WTC11 (cell line): Measurements from ENCODE around the gene TBL1XR1. TPM values are rescaled to one million over a fixed set of nuclear protein-coding genes. Genes with fewer than 3 reads are reported as not detected.

Source experiments
- ATAC-seq: fragments of 200-7000 bp; cut with Tn5 transposase; 2 replicates; pipeline ENCODE4 v1.10.0; 2021; ENCODE audit warnings: mild to moderate bottlenecking, moderate library complexity
- CTCF ChIA-PET: fragments of 300-600 bp; sonication (Branson Sonifier 250); formaldehyde crosslinking; loops from one replicate; lab custom pipeline; 2021; ENCODE audit warnings: antibody characterized with exemption; lab: Charles Lee
- POLR2A ChIA-PET: fragments of 350-600 bp; sonication (Branson Sonifier 250); formaldehyde crosslinking; loops from one replicate; lab custom pipeline; 2021; ENCODE audit warnings: antibody characterized with exemption; lab: Charles Lee
- DNase-seq: peaks from one replicate; pipeline ENCODE4 v3.0.0; 2021; ENCODE audit warnings: low spot score
- H3K27ac Mint-ChIP-seq: 2 replicates; pipeline ENCODE4 v1.8.0; 2021; ENCODE audit warnings: mixed read lengths
- H3K27me3 Mint-ChIP-seq: 2 replicates; pipeline ENCODE4 v1.8.0; 2021; ENCODE audit warnings: low read depth, mild to moderate bottlenecking, moderate library complexity, mixed read lengths
- H3K36me3 Mint-ChIP-seq: 2 replicates; pipeline ENCODE4 v1.8.0; 2021; ENCODE audit warnings: mixed read lengths
- H3K4me1 Mint-ChIP-seq: 2 replicates; pipeline ENCODE4 v1.8.0; 2022; ENCODE audit warnings: mixed read lengths
- H3K4me3 Mint-ChIP-seq: 2 replicates; pipeline ENCODE4 v1.8.0; 2021; ENCODE audit warnings: mild to moderate bottlenecking, moderate library complexity, mixed read lengths
- H3K9me3 Mint-ChIP-seq: 2 replicates; pipeline ENCODE4 v1.8.0; 2021; ENCODE audit warnings: mixed read lengths
- ATF1 ChIP-seq: sonication (generic); formaldehyde crosslinking; IDR thresholded peaks from 2 replicates; pipeline ENCODE4 v1.8.1; 2023; ENCODE audit warnings: mild to moderate bottlenecking, moderate library complexity, missing genetic modification reagents
- CBFB ChIP-seq: sonication (generic); formaldehyde crosslinking; IDR thresholded peaks from 2 replicates; pipeline ENCODE4 v1.8.1; 2022; ENCODE audit warnings: mild to moderate bottlenecking, low read depth, missing genetic modification reagents
- FOXJ3 ChIP-seq: sonication (generic); formaldehyde crosslinking; IDR thresholded peaks from 2 replicates; pipeline ENCODE4 v1.9.0; 2021; ENCODE audit warnings: missing genetic modification reagents, mild to moderate bottlenecking, borderline replicate concordance
- IRF2 ChIP-seq: sonication (generic); formaldehyde crosslinking; IDR thresholded peaks from 2 replicates; pipeline ENCODE4 v1.8.0; 2022; ENCODE audit warnings: low read depth, missing genetic modification reagents, borderline replicate concordance
- JUN ChIP-seq: sonication (generic); formaldehyde crosslinking; IDR thresholded peaks from 2 replicates; pipeline ENCODE4 v1.8.0; 2023; ENCODE audit warnings: mild to moderate bottlenecking, missing genetic modification reagents
- MXD4 ChIP-seq: fragments of 250-450 bp; sonication (Bioruptor Pico); IDR thresholded peaks from 2 replicates; pipeline ENCODE4 v1.8.0; 2021; ENCODE audit warnings: mild to moderate bottlenecking, moderate library complexity, borderline replicate concordance
- NFYB ChIP-seq: sonication (generic); formaldehyde crosslinking; conservative IDR thresholded peaks from 2 replicates; pipeline ENCODE4 v1.8.0; 2022; ENCODE audit warnings: low read depth, missing genetic modification reagents
- NR2C2 ChIP-seq: sonication (generic); formaldehyde crosslinking; IDR thresholded peaks from 2 replicates; pipeline ENCODE4 v1.8.0; 2022; ENCODE audit warnings: mild to moderate bottlenecking, missing genetic modification reagents
- SOX15 ChIP-seq: fragments of 250-450 bp; sonication (Bioruptor Pico); IDR thresholded peaks from 2 replicates; pipeline ENCODE4 v1.9.0; 2021; ENCODE audit warnings: mild to moderate bottlenecking
- TCF7 ChIP-seq: sonication (generic); formaldehyde crosslinking; IDR thresholded peaks from 2 replicates; pipeline ENCODE4 v1.8.0; 2022; ENCODE audit warnings: mild to moderate bottlenecking, low read depth, missing genetic modification reagents, moderate library complexity
- TEAD4 ChIP-seq: sonication (generic); formaldehyde crosslinking; IDR thresholded peaks from 2 replicates; pipeline ENCODE4 v1.8.0; 2022; ENCODE audit warnings: mild to moderate bottlenecking, missing genetic modification reagents
- ZNF263 ChIP-seq: sonication (generic); formaldehyde crosslinking; IDR thresholded peaks from 2 replicates; pipeline ENCODE4 v1.8.1; 2022; ENCODE audit warnings: low read depth, mild to moderate bottlenecking, moderate library complexity, missing genetic modification reagents
- total RNA-seq: library from RNA; stranded (reverse); gene quantifications from 3 replicates; pipeline ENCODE4 v1.2.3, GENCODE V29; 2021
- TF ChIP-seq, protein P1 (sequence below): fragments of 200-600 bp; IDR thresholded peaks from 2 replicates; pipeline ENCODE4 v1.8.0; 2022; ENCODE audit warnings: antibody characterized with exemption
- TF ChIP-seq, protein P2 (sequence below): sonication (generic); formaldehyde crosslinking; IDR thresholded peaks from 2 replicates; pipeline ENCODE4 v1.8.0; 2022; ENCODE audit warnings: mild to moderate bottlenecking, missing genetic modification reagents
- TF ChIP-seq, protein P3 (sequence below): fragments of 250-450 bp; sonication (Bioruptor Pico); IDR thresholded peaks from 2 replicates; pipeline ENCODE4 v1.9.0; 2021; ENCODE audit warnings: mild to moderate bottlenecking, borderline replicate concordance
- TF ChIP-seq, protein P4 (sequence below): fragments of 250-450 bp; sonication (Bioruptor Pico); IDR thresholded peaks from 2 replicates; pipeline ENCODE4 v1.8.0; 2021; ENCODE audit warnings: mild to moderate bottlenecking
- TF ChIP-seq, protein P5 (sequence below): sonication (generic); formaldehyde crosslinking; IDR thresholded peaks from 2 replicates; pipeline ENCODE4 v1.8.1; 2023; ENCODE audit warnings: mild to moderate bottlenecking, missing genetic modification reagents, moderate library complexity
- TF ChIP-seq, protein P6 (sequence below): sonication (generic); formaldehyde crosslinking; IDR thresholded peaks from 2 replicates; pipeline ENCODE4 v1.8.1; 2023; ENCODE audit warnings: mild to moderate bottlenecking, moderate library complexity, missing genetic modification reagents
- TF ChIP-seq, protein P7 (sequence below): fragments of 250-450 bp; sonication (Bioruptor Pico); IDR thresholded peaks from 2 replicates; pipeline ENCODE4 v1.9.0; 2021; ENCODE audit warnings: mild to moderate bottlenecking

The TBL1XR1 gene
- total RNA-seq, 1 experiment from 2014 or later = 148 TPM

DNA sequence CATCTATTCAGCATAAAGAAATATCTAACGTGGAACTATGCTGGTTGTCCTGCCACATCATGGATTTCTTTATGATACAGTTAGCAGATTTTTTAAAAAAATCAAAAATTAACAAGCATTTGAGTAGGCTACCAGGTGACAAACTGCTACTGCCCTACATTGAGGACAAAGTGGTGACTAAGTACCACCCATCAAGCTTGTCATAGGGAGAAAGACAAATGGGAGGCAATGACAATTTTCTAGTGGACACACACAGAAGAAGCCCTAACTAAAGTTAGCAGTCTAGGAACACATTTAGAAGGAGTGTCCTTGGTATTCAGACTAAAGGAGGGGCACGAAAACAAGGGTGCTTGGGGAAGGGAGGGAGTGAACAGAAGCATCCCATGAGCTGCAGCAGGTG is 131.2 kb downstream of the TBL1XR1 start:
- H3K9me3 Mint-ChIP-seq = no peaks in the 10 kb centered on the region
- H3K36me3 Mint-ChIP-seq = no peaks in the 10 kb centered on the region
- POLR2A ChIA-PET = no interaction called here
- ATAC-seq (no peak), DNase-seq (no peak)
- peak overlapping the region; percentile 3; the same call in 1 of the 2 replicates for H3K27ac Mint-ChIP-seq
- no peak for TF ChIP-seq MXD4
- no peak for TF ChIP-seq JUN
- TF ChIP-seq, protein P1, sequence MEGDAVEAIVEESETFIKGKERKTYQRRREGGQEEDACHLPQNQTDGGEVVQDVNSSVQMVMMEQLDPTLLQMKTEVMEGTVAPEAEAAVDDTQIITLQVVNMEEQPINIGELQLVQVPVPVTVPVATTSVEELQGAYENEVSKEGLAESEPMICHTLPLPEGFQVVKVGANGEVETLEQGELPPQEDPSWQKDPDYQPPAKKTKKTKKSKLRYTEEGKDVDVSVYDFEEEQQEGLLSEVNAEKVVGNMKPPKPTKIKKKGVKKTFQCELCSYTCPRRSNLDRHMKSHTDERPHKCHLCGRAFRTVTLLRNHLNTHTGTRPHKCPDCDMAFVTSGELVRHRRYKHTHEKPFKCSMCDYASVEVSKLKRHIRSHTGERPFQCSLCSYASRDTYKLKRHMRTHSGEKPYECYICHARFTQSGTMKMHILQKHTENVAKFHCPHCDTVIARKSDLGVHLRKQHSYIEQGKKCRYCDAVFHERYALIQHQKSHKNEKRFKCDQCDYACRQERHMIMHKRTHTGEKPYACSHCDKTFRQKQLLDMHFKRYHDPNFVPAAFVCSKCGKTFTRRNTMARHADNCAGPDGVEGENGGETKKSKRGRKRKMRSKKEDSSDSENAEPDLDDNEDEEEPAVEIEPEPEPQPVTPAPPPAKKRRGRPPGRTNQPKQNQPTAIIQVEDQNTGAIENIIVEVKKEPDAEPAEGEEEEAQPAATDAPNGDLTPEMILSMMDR = no peak
- TF ChIP-seq, protein P2, sequence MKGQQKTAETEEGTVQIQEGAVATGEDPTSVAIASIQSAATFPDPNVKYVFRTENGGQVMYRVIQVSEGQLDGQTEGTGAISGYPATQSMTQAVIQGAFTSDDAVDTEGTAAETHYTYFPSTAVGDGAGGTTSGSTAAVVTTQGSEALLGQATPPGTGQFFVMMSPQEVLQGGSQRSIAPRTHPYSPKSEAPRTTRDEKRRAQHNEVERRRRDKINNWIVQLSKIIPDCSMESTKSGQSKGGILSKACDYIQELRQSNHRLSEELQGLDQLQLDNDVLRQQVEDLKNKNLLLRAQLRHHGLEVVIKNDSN (CRISPR knock-in tag) = no peak
- TF ChIP-seq, protein P3, sequence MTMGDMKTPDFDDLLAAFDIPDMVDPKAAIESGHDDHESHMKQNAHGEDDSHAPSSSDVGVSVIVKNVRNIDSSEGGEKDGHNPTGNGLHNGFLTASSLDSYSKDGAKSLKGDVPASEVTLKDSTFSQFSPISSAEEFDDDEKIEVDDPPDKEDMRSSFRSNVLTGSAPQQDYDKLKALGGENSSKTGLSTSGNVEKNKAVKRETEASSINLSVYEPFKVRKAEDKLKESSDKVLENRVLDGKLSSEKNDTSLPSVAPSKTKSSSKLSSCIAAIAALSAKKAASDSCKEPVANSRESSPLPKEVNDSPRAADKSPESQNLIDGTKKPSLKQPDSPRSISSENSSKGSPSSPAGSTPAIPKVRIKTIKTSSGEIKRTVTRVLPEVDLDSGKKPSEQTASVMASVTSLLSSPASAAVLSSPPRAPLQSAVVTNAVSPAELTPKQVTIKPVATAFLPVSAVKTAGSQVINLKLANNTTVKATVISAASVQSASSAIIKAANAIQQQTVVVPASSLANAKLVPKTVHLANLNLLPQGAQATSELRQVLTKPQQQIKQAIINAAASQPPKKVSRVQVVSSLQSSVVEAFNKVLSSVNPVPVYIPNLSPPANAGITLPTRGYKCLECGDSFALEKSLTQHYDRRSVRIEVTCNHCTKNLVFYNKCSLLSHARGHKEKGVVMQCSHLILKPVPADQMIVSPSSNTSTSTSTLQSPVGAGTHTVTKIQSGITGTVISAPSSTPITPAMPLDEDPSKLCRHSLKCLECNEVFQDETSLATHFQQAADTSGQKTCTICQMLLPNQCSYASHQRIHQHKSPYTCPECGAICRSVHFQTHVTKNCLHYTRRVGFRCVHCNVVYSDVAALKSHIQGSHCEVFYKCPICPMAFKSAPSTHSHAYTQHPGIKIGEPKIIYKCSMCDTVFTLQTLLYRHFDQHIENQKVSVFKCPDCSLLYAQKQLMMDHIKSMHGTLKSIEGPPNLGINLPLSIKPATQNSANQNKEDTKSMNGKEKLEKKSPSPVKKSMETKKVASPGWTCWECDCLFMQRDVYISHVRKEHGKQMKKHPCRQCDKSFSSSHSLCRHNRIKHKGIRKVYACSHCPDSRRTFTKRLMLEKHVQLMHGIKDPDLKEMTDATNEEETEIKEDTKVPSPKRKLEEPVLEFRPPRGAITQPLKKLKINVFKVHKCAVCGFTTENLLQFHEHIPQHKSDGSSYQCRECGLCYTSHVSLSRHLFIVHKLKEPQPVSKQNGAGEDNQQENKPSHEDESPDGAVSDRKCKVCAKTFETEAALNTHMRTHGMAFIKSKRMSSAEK (CRISPR knock-in tag) = no peak
- TF ChIP-seq TEAD4 (CRISPR knock-in tag) = no peak
- TF ChIP-seq NR2C2 (CRISPR knock-in tag) = no peak
- no peak for TF ChIP-seq FOXJ3 (CRISPR knock-in tag)
- TF ChIP-seq, protein P4, sequence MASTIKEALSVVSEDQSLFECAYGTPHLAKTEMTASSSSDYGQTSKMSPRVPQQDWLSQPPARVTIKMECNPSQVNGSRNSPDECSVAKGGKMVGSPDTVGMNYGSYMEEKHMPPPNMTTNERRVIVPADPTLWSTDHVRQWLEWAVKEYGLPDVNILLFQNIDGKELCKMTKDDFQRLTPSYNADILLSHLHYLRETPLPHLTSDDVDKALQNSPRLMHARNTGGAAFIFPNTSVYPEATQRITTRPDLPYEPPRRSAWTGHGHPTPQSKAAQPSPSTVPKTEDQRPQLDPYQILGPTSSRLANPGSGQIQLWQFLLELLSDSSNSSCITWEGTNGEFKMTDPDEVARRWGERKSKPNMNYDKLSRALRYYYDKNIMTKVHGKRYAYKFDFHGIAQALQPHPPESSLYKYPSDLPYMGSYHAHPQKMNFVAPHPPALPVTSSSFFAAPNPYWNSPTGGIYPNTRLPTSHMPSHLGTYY (CRISPR knock-in tag) = no peak
- TF ChIP-seq, protein P5, sequence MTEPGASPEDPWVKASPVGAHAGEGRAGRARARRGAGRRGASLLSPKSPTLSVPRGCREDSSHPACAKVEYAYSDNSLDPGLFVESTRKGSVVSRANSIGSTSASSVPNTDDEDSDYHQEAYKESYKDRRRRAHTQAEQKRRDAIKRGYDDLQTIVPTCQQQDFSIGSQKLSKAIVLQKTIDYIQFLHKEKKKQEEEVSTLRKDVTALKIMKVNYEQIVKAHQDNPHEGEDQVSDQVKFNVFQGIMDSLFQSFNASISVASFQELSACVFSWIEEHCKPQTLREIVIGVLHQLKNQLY = no peak
- TF ChIP-seq, protein P6, sequence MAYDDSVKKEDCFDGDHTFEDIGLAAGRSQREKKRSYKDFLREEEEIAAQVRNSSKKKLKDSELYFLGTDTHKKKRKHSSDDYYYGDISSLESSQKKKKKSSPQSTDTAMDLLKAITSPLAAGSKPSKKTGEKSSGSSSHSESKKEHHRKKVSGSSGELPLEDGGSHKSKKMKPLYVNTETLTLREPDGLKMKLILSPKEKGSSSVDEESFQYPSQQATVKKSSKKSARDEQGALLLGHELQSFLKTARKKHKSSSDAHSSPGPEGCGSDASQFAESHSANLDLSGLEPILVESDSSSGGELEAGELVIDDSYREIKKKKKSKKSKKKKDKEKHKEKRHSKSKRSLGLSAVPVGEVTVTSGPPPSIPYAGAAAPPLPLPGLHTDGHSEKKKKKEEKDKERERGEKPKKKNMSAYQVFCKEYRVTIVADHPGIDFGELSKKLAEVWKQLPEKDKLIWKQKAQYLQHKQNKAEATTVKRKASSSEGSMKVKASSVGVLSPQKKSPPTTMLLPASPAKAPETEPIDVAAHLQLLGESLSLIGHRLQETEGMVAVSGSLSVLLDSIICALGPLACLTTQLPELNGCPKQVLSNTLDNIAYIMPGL (CRISPR knock-in tag) = no peak
- TF ChIP-seq NFYB = no peak
- TF ChIP-seq CBFB (CRISPR knock-in tag) = no peak
- TF ChIP-seq TCF7 (CRISPR knock-in tag) = no peak
- CTCF ChIA-PET = no interaction called here
- H3K4me1 Mint-ChIP-seq = peaks cover 36% of the 10 kb centered on the region
- H3K27me3 Mint-ChIP-seq = no peaks in the 10 kb centered on the region
- no peak overlapping the region for H3K4me3 Mint-ChIP-seq

DNA sequence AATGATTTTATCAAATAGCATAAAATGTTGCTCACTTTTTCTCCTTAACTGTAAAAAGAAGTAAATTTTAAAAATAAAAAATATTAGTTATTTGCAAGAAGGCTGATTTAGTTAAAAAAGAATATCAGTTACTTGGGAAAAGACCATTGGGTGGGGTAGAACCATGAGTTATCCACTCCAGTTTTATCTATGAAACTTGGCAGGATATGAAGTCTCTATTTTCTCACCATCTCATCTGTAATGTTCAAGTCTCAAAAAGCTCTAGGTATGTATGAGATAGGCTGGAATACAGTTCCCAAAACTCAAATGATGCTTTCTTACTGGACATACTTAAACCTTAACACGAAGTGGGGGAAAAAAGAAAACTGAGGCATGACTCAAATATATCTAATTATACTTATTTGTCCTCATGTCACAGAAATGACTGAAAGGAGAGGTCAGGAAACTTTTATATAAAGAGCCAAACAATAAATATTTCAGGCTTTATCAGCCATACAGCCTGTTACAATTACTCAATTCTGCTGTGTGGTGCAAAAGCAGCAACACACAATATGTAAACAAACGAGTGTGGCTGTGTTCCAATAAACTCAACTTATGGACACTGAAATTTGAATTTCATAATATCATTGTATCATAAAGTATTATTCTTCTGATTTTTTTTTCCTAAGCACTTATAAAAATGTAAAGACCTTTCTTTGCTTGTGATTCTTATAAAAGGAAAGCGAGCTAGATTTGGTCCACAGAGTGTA is 131.8 kb downstream of the TBL1XR1 start:
- H3K27ac Mint-ChIP-seq = no peak overlapping the region
- peaks cover 34% of the 10 kb centered on the region for H3K4me1 Mint-ChIP-seq
- H3K27me3 Mint-ChIP-seq = no peaks in the 10 kb centered on the region
- H3K4me3 Mint-ChIP-seq = no peak overlapping the region
- ChIA-PET POLR2A (no interaction called here), CTCF (no interaction called here)
- no peaks in the 10 kb centered on the region for H3K9me3 Mint-ChIP-seq
- ATAC-seq (no peak), DNase-seq (no peak)
- H3K36me3 Mint-ChIP-seq = no peaks in the 10 kb centered on the region
- no peak for TF ChIP-seq IRF2 (CRISPR knock-in tag)
- TF ChIP-seq, protein P4 (CRISPR knock-in tag) = no peak
- TF ChIP-seq, protein P7, sequence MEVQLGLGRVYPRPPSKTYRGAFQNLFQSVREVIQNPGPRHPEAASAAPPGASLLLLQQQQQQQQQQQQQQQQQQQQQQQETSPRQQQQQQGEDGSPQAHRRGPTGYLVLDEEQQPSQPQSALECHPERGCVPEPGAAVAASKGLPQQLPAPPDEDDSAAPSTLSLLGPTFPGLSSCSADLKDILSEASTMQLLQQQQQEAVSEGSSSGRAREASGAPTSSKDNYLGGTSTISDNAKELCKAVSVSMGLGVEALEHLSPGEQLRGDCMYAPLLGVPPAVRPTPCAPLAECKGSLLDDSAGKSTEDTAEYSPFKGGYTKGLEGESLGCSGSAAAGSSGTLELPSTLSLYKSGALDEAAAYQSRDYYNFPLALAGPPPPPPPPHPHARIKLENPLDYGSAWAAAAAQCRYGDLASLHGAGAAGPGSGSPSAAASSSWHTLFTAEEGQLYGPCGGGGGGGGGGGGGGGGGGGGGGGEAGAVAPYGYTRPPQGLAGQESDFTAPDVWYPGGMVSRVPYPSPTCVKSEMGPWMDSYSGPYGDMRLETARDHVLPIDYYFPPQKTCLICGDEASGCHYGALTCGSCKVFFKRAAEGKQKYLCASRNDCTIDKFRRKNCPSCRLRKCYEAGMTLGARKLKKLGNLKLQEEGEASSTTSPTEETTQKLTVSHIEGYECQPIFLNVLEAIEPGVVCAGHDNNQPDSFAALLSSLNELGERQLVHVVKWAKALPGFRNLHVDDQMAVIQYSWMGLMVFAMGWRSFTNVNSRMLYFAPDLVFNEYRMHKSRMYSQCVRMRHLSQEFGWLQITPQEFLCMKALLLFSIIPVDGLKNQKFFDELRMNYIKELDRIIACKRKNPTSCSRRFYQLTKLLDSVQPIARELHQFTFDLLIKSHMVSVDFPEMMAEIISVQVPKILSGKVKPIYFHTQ (CRISPR knock-in tag) = no peak
- TF ChIP-seq SOX15 (CRISPR knock-in tag) = no peak
- TF ChIP-seq ATF1 (CRISPR knock-in tag) = no peak
- TF ChIP-seq ZNF263 (CRISPR knock-in tag) = no peak
